ENCODE measurements around the gene NLGN1.

NLGN1 gene

DNA sequence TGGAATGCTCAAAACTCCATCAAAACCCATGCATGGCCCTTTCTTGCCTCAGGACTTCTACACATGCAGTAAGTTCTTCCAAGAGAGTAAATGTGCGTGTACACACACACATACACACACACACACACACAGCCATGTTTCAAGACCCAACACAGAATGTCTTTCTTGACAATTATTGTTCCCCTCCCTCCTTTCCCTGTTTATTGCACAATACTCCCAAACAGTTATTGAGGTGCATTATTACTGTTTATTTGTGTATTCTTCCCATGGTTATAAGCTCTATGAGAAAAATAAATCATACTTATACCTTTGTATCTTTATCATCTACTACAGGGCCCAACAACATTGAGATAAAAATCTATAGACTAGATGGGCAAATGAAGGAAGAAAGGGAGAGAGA lies 937.8 kb downstream of the NLGN1 start:
- ATAC-seq, result no peak

DNA sequence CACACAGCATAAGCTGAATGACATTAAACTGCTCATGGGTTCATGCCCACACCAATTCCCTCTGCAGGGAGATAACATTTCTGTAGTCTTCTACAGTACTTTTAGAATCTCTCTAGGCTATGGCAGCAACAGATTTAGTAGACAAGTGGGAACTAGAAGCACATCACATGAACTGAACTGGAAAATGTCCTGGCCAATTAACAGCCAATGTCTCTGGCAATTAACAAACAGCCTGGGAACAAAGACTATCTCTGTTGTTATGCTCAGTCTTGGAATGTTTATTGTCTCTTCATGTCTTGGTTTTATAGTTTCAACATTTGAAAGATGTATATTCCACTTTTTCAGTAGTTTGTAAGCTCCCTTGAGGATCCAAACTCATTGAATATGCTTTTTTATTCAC lies 938.4 kb downstream of the NLGN1 start:
- DNase-seq, result no peak

More for the DNA sequence above, 937.8 kb downstream of the NLGN1 start:
- no peak for DNase-seq

More for the DNA sequence above, 938.4 kb downstream of the NLGN1 start:
- ATAC-seq, result no peak
